IMR-90 (cell line): ENCODE results near the gene PPP1R9A. TPM values are rescaled to one million over a fixed set of nuclear protein-coding genes. Genes with fewer than 3 reads are reported as not detected.

Source experiments
- ATAC-seq: fragments of 200-7000 bp; cut with Tn5 transposase; 2 replicates; pipeline ENCODE4 v1.9.1; 2020; ENCODE audit warnings: low read depth, mild to moderate bottlenecking, moderate library complexity
- BruUV-seq: library from RNA; stranded (reverse); fragments of 400-500 nt; replicated peaks from 2 replicates; lab custom pipeline; 2021; lab: Mats Ljungman, UMichigan
- CTCF ChIA-PET: fragments of 300-600 bp; formaldehyde crosslinking; extraction: SDS; loops from one replicate; lab custom pipeline; 2021; ENCODE audit warnings: antibody characterized with exemption; lab: Yijun Ruan, JAX
- POLR2A ChIA-PET: fragments of 300-600 bp; sonication (Branson Sonifier 250); formaldehyde crosslinking; loops from one replicate; lab custom pipeline; 2022; ENCODE audit warnings: antibody characterized with exemption; ENCODE audit not compliant: unreplicated experiment; lab: Charles Lee
- DNase-seq: peaks from one replicate; pipeline ENCODE4 v3.0.0; 2013
- H2AFZ ChIP-seq: replicated peaks from 2 replicates; pipeline ENCODE3; 2013; ENCODE audit warnings: low read length, mild to moderate bottlenecking; ENCODE audit not compliant: poor library complexity
- H2AK5ac ChIP-seq: 2 replicates; pipeline ENCODE4 v1.6.1; 2013; ENCODE audit warnings: low read depth, low read length, inconsistent platforms
- H2AK9ac ChIP-seq: replicated peaks from 2 replicates; pipeline ENCODE3; 2013; ENCODE audit warnings: mild to moderate bottlenecking, low read depth, low read length, moderate library complexity; ENCODE audit not compliant: poor library complexity
- H2BK120ac ChIP-seq: 2 replicates; pipeline ENCODE4 v1.6.1; 2013; ENCODE audit warnings: low read depth, low read length, inconsistent platforms
- H2BK15ac ChIP-seq: 3 replicates; pipeline ENCODE4 v1.6.1; 2013; ENCODE audit warnings: low read depth, low read length, inconsistent platforms
- H2BK20ac ChIP-seq: 2 replicates; pipeline ENCODE4 v1.6.1; 2013; ENCODE audit warnings: low read depth, mild to moderate bottlenecking, inconsistent platforms, low read length, moderate library complexity
- H2BK5ac ChIP-seq: 2 replicates; pipeline ENCODE4 v1.6.1; 2013; ENCODE audit warnings: mild to moderate bottlenecking, low read depth, low read length, inconsistent platforms; ENCODE audit not compliant: poor library complexity, severe bottlenecking
- H3K14ac ChIP-seq: replicated peaks from 2 replicates; pipeline ENCODE4 v1.6.1; 2013; ENCODE audit warnings: low read depth, low read length, inconsistent platforms
- H3K18ac ChIP-seq: 2 replicates; pipeline ENCODE4 v1.6.1; 2013; ENCODE audit warnings: low read depth, low read length, control low read depth
- H3K23ac ChIP-seq: 2 replicates; pipeline ENCODE4 v1.6.1; 2013; ENCODE audit warnings: low read depth, low read length, inconsistent platforms
- H3K27ac ChIP-seq: 2 replicates; pipeline ENCODE4 v1.5.1; 2013; ENCODE audit warnings: mild to moderate bottlenecking, control low read depth, low read length; ENCODE audit not compliant: insufficient read depth
- H3K27me3 ChIP-seq: 2 replicates; pipeline ENCODE4 v1.6.1; 2013; ENCODE audit warnings: low read length; ENCODE audit not compliant: control insufficient read depth, insufficient read depth
- H3K36me3 ChIP-seq: 2 replicates; pipeline ENCODE4 v1.6.1; 2013; ENCODE audit warnings: low read length, mixed read lengths; ENCODE audit not compliant: control insufficient read depth, insufficient read depth
- H3K4ac ChIP-seq: 2 replicates; pipeline ENCODE4 v1.6.1; 2013; ENCODE audit warnings: low read depth, low read length, inconsistent platforms
- H3K4me1 ChIP-seq: 2 replicates; pipeline ENCODE4 v1.6.1; 2013; ENCODE audit warnings: low read length, mixed read lengths; ENCODE audit not compliant: control insufficient read depth, insufficient read depth
- H3K4me2 ChIP-seq: 2 replicates; pipeline ENCODE4 v1.6.1; 2013; ENCODE audit warnings: low read depth, mild to moderate bottlenecking, control low read depth, low read length, moderate library complexity
- H3K4me3 ChIP-seq: 2 replicates; pipeline ENCODE4 v1.5.1; 2013; ENCODE audit warnings: low read depth, mild to moderate bottlenecking, control low read depth, low read length, moderate library complexity; ENCODE audit not compliant: insufficient read depth
- H3K56ac ChIP-seq: 2 replicates; pipeline ENCODE4 v1.6.1; 2013; ENCODE audit warnings: low read length, inconsistent platforms; ENCODE audit not compliant: insufficient read depth; ENCODE audit errors: extremely low read depth
- H3K79me1 ChIP-seq, 2 experiments: 2 replicates each; pipeline ENCODE4 v1.6.1; 2013; ENCODE audit warnings: low read length in 2 of 2, inconsistent platforms in 1 of 2, low read depth in 1 of 2
- H3K9ac ChIP-seq: 2 replicates; pipeline ENCODE4 v1.6.1; 2013; ENCODE audit warnings: low read depth, low read length, control low read depth
- H3K9me1 ChIP-seq: 2 replicates; pipeline ENCODE4 v1.6.1; 2013; ENCODE audit warnings: low read length, inconsistent platforms; ENCODE audit not compliant: insufficient read depth
- H3K9me3 ChIP-seq: 2 replicates; pipeline ENCODE4 v1.6.1; 2013; ENCODE audit warnings: low read length; ENCODE audit not compliant: control insufficient read depth, insufficient read depth
- H4K20me1 ChIP-seq: 2 replicates; pipeline ENCODE4 v1.6.1; 2013; ENCODE audit warnings: low read length, inconsistent platforms; ENCODE audit not compliant: insufficient read depth
- H4K5ac ChIP-seq: 2 replicates; pipeline ENCODE4 v1.6.1; 2013; ENCODE audit warnings: mild to moderate bottlenecking, low read depth, low read length, control low read depth
- H4K8ac ChIP-seq, 2 experiments: 2 replicates each; pipeline ENCODE4 v1.6.1; 2013; ENCODE audit warnings: low read depth in 2 of 2, low read length in 2 of 2, control low read depth in 1 of 2, inconsistent platforms in 1 of 2
- H4K91ac ChIP-seq: 2 replicates; pipeline ENCODE4 v1.6.1; 2013; ENCODE audit warnings: low read depth, low read length, inconsistent platforms; ENCODE audit not compliant: insufficient read depth
- FOS ChIP-seq: fragments of 150-350 bp; IDR thresholded peaks from 2 replicates; pipeline ENCODE4 v1.6.1; 2016; ENCODE audit warnings: low read depth, low read length
- MAFK ChIP-seq: IDR thresholded peaks from 2 replicates; pipeline ENCODE4 v1.6.1; 2012; ENCODE audit warnings: low read depth, low read length, improper control_type of control experiment
- RCOR1 ChIP-seq: IDR thresholded peaks from 2 replicates; pipeline ENCODE4 v1.6.1; 2012; ENCODE audit warnings: mild to moderate bottlenecking, low read length, improper control_type of control experiment; ENCODE audit not compliant: insufficient replicate concordance
- RFX5 ChIP-seq: IDR thresholded peaks from 2 replicates; pipeline ENCODE4 v1.8.0; 2012; ENCODE audit warnings: low read depth, mild to moderate bottlenecking, low read length, moderate library complexity
- WGBS, 2 experiments: methylation state at CpG; one replicate each; pipeline versions ENCODE4 v1.1.5 to v1.1.7; 2013; ENCODE audit warnings: missing lambda C conversion rate in 2 of 2; ENCODE audit not compliant: insufficient read length in 1 of 2; ENCODE audit errors: extremely low coverage in 2 of 2; 5-methylcytosine and 5-hydroxymethylcytosine counted together
- dilution Hi-C: fragments of 300-500 bp; cut with HindIII; formaldehyde crosslinking; loops from one replicate; pipeline ENCODE4 v1.14.3; 2018; ENCODE audit warnings: low sequenced_read_pairs; ENCODE audit not compliant: unreplicated experiment
- in situ Hi-C: fragments of 300-500 bp; cut with MboI; formaldehyde crosslinking; loops from 3 replicates; pipeline ENCODE4 v1.14.3; 2019; ENCODE audit warnings: low sequenced_read_pairs, inconsistent platforms, mixed read lengths
- intact Hi-C: fragments of 100-400 bp; cut with micrococcal nuclease; formaldehyde crosslinking; loops from 2 replicates; pipeline ENCODE4 v1.10.0; 2022
- polyA plus RNA-seq, 3 experiments: library from polyadenylated mRNA; depleted of rRNA; stranded (reverse); fragments of >200 nt; gene quantifications; 2 replicates each; pipeline ENCODE4 v1.2.3, GENCODE V29; 2012; ENCODE audit warnings: low replicate concordance in 1 of 3
- total RNA-seq: library from RNA; depleted of rRNA; stranded (reverse); fragments of >200 nt; gene quantifications from 2 replicates; pipeline ENCODE4 v1.2.3, GENCODE V29; 2012
- TF ChIP-seq, protein P1 (sequence below): conservative IDR thresholded peaks from 2 replicates; pipeline ENCODE4 v1.5.1; 2012; ENCODE audit warnings: mild to moderate bottlenecking, low read depth, low read length, improper control_type of control experiment

The PPP1R9A gene
- total and polyA plus RNA-seq, 2 of the 4 experiments (the other 2 are of a cell fraction) = not detected

DNA sequence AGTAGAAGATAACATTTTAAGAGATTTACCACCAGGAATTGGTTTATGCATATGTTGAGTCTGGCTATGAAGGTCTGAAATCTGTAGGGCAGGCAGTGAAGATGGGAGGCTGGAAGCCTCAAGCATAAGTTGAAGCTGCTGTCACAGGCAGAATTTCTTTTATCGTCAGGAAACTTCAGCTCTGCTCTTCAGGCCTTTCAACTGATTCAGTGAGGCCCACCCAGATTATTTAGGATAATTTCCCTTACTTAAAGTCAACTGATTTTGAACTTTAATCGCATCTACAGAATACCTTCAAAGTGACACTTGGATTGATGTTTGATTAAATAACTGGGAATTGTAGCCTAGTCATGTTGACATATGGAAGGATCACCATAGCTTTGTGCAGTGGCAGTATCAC lies 190.5 kb downstream of the PPP1R9A start:
- TF ChIP-seq RFX5 (no peak), RCOR1 (no peak), FOS (no peak), MAFK (no peak)
- TF ChIP-seq, protein P1, sequence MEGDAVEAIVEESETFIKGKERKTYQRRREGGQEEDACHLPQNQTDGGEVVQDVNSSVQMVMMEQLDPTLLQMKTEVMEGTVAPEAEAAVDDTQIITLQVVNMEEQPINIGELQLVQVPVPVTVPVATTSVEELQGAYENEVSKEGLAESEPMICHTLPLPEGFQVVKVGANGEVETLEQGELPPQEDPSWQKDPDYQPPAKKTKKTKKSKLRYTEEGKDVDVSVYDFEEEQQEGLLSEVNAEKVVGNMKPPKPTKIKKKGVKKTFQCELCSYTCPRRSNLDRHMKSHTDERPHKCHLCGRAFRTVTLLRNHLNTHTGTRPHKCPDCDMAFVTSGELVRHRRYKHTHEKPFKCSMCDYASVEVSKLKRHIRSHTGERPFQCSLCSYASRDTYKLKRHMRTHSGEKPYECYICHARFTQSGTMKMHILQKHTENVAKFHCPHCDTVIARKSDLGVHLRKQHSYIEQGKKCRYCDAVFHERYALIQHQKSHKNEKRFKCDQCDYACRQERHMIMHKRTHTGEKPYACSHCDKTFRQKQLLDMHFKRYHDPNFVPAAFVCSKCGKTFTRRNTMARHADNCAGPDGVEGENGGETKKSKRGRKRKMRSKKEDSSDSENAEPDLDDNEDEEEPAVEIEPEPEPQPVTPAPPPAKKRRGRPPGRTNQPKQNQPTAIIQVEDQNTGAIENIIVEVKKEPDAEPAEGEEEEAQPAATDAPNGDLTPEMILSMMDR = no peak
- Histone ChIP-seq H2BK20ac (no peak overlapping the region), H3K79me1 (no peaks in the 10 kb centered on the region), H2AK5ac (no peak overlapping the region), H4K20me1 (no peaks in the 10 kb centered on the region), H3K27ac (no peak overlapping the region), H4K5ac (no peak overlapping the region), H3K27me3 (no peaks in the 10 kb centered on the region), H2AFZ (no peak overlapping the region), H3K36me3 (no peaks in the 10 kb centered on the region), H2BK120ac (no peak overlapping the region), H3K14ac (no peak overlapping the region), H4K91ac (no peak overlapping the region), H2BK15ac (no peak overlapping the region), H4K8ac (no peak overlapping the region), H3K9me1 (no peaks in the 10 kb centered on the region), H3K18ac (no peak overlapping the region), H3K9ac (no peak overlapping the region), H2BK5ac (no peak overlapping the region), H3K4me1 (no peaks in the 10 kb centered on the region), H3K4me3 (no peak overlapping the region), H3K9me3 (no peaks in the 10 kb centered on the region), H3K56ac (no peak overlapping the region), H3K4me2 (no peak overlapping the region), H3K23ac (no peak overlapping the region), H3K4ac (no peak overlapping the region), H2AK9ac (no peak overlapping the region)
- dilution Hi-C loops = no loop called here
- intact Hi-C loops = no loop called here
- ATAC-seq (no peak), DNase-seq (no peak)
- WGBS, 2 experiments = no CpG with 5 or more reads among the region's 2 CpGs
- BruUV-seq = no TSS peak
- ChIA-PET POLR2A (no interaction called here), CTCF (no interaction called here)
- in situ Hi-C loops = no loop called here
